Choroid plexus epithelial cell (primary cell): Measurements from ENCODE around the gene SNX9.
A peak's percentile ranks its signal among the peaks of the same experiment; 100 is the strongest.

Source experiments
- DNase-seq: peaks from one replicate; pipeline ENCODE4 v3.0.0-alpha.2; 2010; ENCODE audit warnings: low read depth
- H3K4me3 ChIP-seq: 2 replicates; pipeline ENCODE4 v1.5.1; 2011; ENCODE audit warnings: low read depth, mild to moderate bottlenecking, control low read depth, low read length, moderate library complexity
- CTCF ChIP-seq: conservative IDR thresholded peaks from 2 replicates; pipeline ENCODE4 v1.5.1; 2011; ENCODE audit warnings: low read depth, mild to moderate bottlenecking, control low read depth, inconsistent platforms, low read length, moderate library complexity

Gene SNX9

GRCh38 chr6:157823001-157823527 lies at the start of gene SNX9:
TSS of gene SNX9 (plus strand) at chr6:157823246. CDS start at chr6:157823435, 189 bp downstream.
- TF ChIP-seq CTCF, result no peak
- peak; percentile 76 for DNase-seq
- H3K4me3 ChIP-seq, result peak within 1 kb of the TSS; percentile 92

- TF ChIP-seq CTCF, result no peak
- H3K4me3 ChIP-seq, result no peak overlapping the region
- DNase-seq, result no peak
Measured at GRCh38 chr6:157773248-157773773, 49.7 kb upstream of the SNX9 start.

GRCh38 chr6:157774153-157775135 lies 48.6 kb upstream of the SNX9 start:
- no peak overlapping the region for H3K4me3 ChIP-seq
- no peak for DNase-seq
- no peak for TF ChIP-seq CTCF

- no peak overlapping the region for H3K4me3 ChIP-seq
- DNase-seq, result no peak
- TF ChIP-seq CTCF, result no peak
Measured at GRCh38 chr6:157775376-157775775, 47.7 kb upstream of the SNX9 start.

- no peak overlapping the region for H3K4me3 ChIP-seq
- TF ChIP-seq CTCF, result no peak
- DNase-seq, result no peak
Measured at GRCh38 chr6:157777344-157777743, 45.7 kb upstream of the SNX9 start.

- TF ChIP-seq CTCF, result no peak
- no peak overlapping the region for H3K4me3 ChIP-seq
Measured at GRCh38 chr6:157778719-157779118, 44.3 kb upstream of the SNX9 start.

More at GRCh38 chr6:157778719-157779118, 44.3 kb upstream of the SNX9 start:
- DNase-seq, result no peak
